Measurements from ENCODE around the gene ABHD16B.
"Not testable (repeated sequence)": the region's sequence is repeated elsewhere in the genome, so short reads cannot be mapped to it uniquely, and the experiment has no call there.

The ABHD16B gene

GRCh38 chr20:63878899-63879663, 17.8 kb downstream of the ABHD16B start:
- no peak for DNase-seq (ENCODE audit: low spot score)

GRCh38 chr20:63880901-63881300, 19.6 kb downstream of the ABHD16B start:
- not testable (repeated sequence) for DNase-seq (ENCODE audit: low spot score)

GRCh38 chr20:63881451-63882226, 20.3 kb downstream of the ABHD16B start:
- DNase-seq (ENCODE audit: low spot score), result no peak

- no peak for DNase-seq (ENCODE audit: low spot score)
Observed at GRCh38 chr20:63882257-63883200, 21.2 kb downstream of the ABHD16B start.

- DNase-seq (ENCODE audit: low spot score), result no peak
Observed at GRCh38 chr20:63883201-63883593, 21.9 kb downstream of the ABHD16B start.

GRCh38 chr20:63884506-63885263, 23.4 kb downstream of the ABHD16B start:
- no peak for DNase-seq (ENCODE audit: low spot score)

GRCh38 chr20:63885264-63886053, 24.2 kb downstream of the ABHD16B start:
- DNase-seq (ENCODE audit: low spot score), result no peak

- DNase-seq (ENCODE audit: low spot score), result no peak
Observed at GRCh38 chr20:63886054-63886419, 24.7 kb downstream of the ABHD16B start.

GRCh38 chr20:63886921-63887320, 25.6 kb downstream of the ABHD16B start:
- no peak for DNase-seq (ENCODE audit: low spot score)

GRCh38 chr20:63889241-63890200, 28.2 kb downstream of the ABHD16B start:
- no peak for DNase-seq (ENCODE audit: low spot score)

GRCh38 chr20:63890201-63890576, 28.9 kb downstream of the ABHD16B start:
- no peak for DNase-seq (ENCODE audit: low spot score)

- no peak for DNase-seq (ENCODE audit: low spot score)
Observed at GRCh38 chr20:63890616-63891015, 29.3 kb downstream of the ABHD16B start.

- no peak for DNase-seq (ENCODE audit: low spot score)
Observed at GRCh38 chr20:63891061-63892002, 30.0 kb downstream of the ABHD16B start.

GRCh38 chr20:63892402-63892801, 31.1 kb downstream of the ABHD16B start:
- no peak for DNase-seq (ENCODE audit: low spot score)

- DNase-seq (ENCODE audit: low spot score), result no peak
Observed at GRCh38 chr20:63893999-63894357, 32.7 kb downstream of the ABHD16B start.

- peak; percentile 96 for DNase-seq (ENCODE audit: low spot score)
Observed at GRCh38 chr20:63894358-63895201, 33.3 kb downstream of the ABHD16B start, which contains the start of gene DNAJC5. Gene DNAJC5, plus strand, starts transcription at chr20:63895126. Its CDS starts 33,220 bp downstream, at chr20:63928346.

- DNase-seq (ENCODE audit: low spot score), result no peak
Observed at GRCh38 chr20:63895202-63895951, 34.1 kb downstream of the ABHD16B start.
